K562 (cell line): ENCODE measurements around the gene CLIC1. TPM values are rescaled to one million over a fixed set of nuclear protein-coding genes. Genes with fewer than 3 reads are reported as not detected.

Experiments
- CCAR2 ChIP-seq: fragments of 200-400 bp; formaldehyde crosslinking; IDR thresholded peaks from 2 replicates; pipeline ENCODE4 v1.6.1; 2017; ENCODE audit warnings: mild to moderate bottlenecking, low read depth, low read length
- ELF1 ChIP-seq: fragments of 200-800 bp; sonication (Bioruptor generic); IDR thresholded peaks from 2 replicates; pipeline ENCODE4 v1.6.1; 2016; ENCODE audit warnings: missing genetic modification characterization, missing compliant biosample characterization
- ELK1 ChIP-seq: sonication (generic); formaldehyde crosslinking; IDR thresholded peaks from 2 replicates; pipeline ENCODE4 v1.8.1; 2022; ENCODE audit warnings: missing genetic modification reagents
- ERF ChIP-seq: fragments of 450-650 bp; formaldehyde crosslinking; IDR thresholded peaks from 2 replicates; pipeline ENCODE4 v1.4.0; 2020; ENCODE audit warnings: mild to moderate bottlenecking, mixed read lengths
- HCFC1 ChIP-seq: IDR thresholded peaks from 2 replicates; pipeline ENCODE4 v1.6.1; 2012; ENCODE audit warnings: low read depth, low read length, improper control_type of control experiment
- MLX ChIP-seq, 2 experiments: fragments of 450-650 bp in 1 of 2; sonication (generic) in 1 of 2; formaldehyde crosslinking; conservative IDR thresholded peaks; 2 replicates each; pipeline versions ENCODE4 v1.4.0 to v1.8.1; 2020 to 2022; ENCODE audit warnings: mild to moderate bottlenecking in 1 of 2, missing genetic modification reagents in 1 of 2
- MXD1 ChIP-seq: fragments of 250-450 bp; sonication (Bioruptor Pico); IDR thresholded peaks from 2 replicates; pipeline ENCODE4 v1.8.0; 2021; ENCODE audit warnings: borderline replicate concordance, mild to moderate bottlenecking, moderate library complexity; ENCODE audit not compliant: poor library complexity, severe bottlenecking
- PBX2 ChIP-seq, 2 experiments: IDR thresholded peaks in 1 of 2; conservative IDR thresholded peaks in 1 of 2; 2 replicates each; pipeline ENCODE4 v1.6.1; 2016; ENCODE audit warnings: low read depth in 2 of 2, mild to moderate bottlenecking in 1 of 2, missing compliant biosample characterization in 1 of 2, missing genetic modification characterization in 1 of 2, moderate library complexity in 1 of 2
- PHF8 ChIP-seq: fragments of 200-600 bp; sonication (generic); IDR thresholded peaks from 2 replicates; pipeline ENCODE4 v1.6.1; 2012; ENCODE audit warnings: mixed run types, mild to moderate bottlenecking, inconsistent platforms, low read length, moderate library complexity, borderline replicate concordance
- PTBP1 ChIP-seq: fragments of 200-400 bp; formaldehyde crosslinking; IDR thresholded peaks from 2 replicates; pipeline ENCODE4 v1.6.1; 2017; ENCODE audit warnings: low read depth, low read length
- RBBP5 ChIP-seq: fragments of 200-600 bp; sonication (generic); IDR thresholded peaks from 2 replicates; pipeline ENCODE4 v1.6.1; 2012; ENCODE audit warnings: borderline replicate concordance, mild to moderate bottlenecking, low read length, control low read depth, inconsistent platforms; ENCODE audit not compliant: insufficient read depth, poor library complexity, severe bottlenecking
- RFX5 ChIP-seq: IDR thresholded peaks from 2 replicates; pipeline ENCODE4 v1.6.1; 2011; ENCODE audit warnings: low read depth, mild to moderate bottlenecking, improper control_type of control experiment, low read length
- RHOXF2B ChIP-seq: fragments of 250-450 bp; sonication (Bioruptor Pico); conservative IDR thresholded peaks from 2 replicates; pipeline ENCODE4 v1.5.1; 2021
- SIN3B ChIP-seq: fragments of 450-650 bp; IDR thresholded peaks from 2 replicates; pipeline ENCODE4 v1.6.1; 2017; ENCODE audit warnings: low read depth, mild to moderate bottlenecking, moderate library complexity
- TARDBP ChIP-seq: fragments of 450-650 bp; IDR thresholded peaks from 2 replicates; pipeline ENCODE4 v1.6.1; 2016
- USF1 ChIP-seq: sonication (generic); formaldehyde crosslinking; IDR thresholded peaks from 2 replicates; pipeline ENCODE4 v1.9.0; 2022; ENCODE audit warnings: mild to moderate bottlenecking, missing genetic modification reagents
- ZBTB7A ChIP-seq: IDR thresholded peaks from 2 replicates; pipeline ENCODE4 v1.6.1; 2011; ENCODE audit warnings: low read depth, mild to moderate bottlenecking, low read length, moderate library complexity, borderline replicate concordance; ENCODE audit not compliant: control insufficient read depth
- ZNF239 ChIP-seq: fragments of 250-450 bp; sonication (Bioruptor Pico); IDR thresholded peaks from 2 replicates; pipeline ENCODE4 v1.4.0; 2020; ENCODE audit warnings: mild to moderate bottlenecking
- ZNF57 ChIP-seq: fragments of 450-650 bp; formaldehyde crosslinking; IDR thresholded peaks from 2 replicates; pipeline ENCODE4 v1.4.0; 2020; ENCODE audit warnings: mild to moderate bottlenecking, moderate library complexity
- ZNF589 ChIP-seq: fragments of 200-800 bp; sonication (Bioruptor generic); IDR thresholded peaks from 2 replicates; pipeline ENCODE4 v1.6.1; 2016; ENCODE audit warnings: low read depth, missing genetic modification characterization, missing compliant biosample characterization
- ZNF764 ChIP-seq: fragments of 250-450 bp; sonication (Bioruptor Pico); IDR thresholded peaks from 2 replicates; pipeline ENCODE4 v1.4.0; 2020; ENCODE audit warnings: low read depth, mild to moderate bottlenecking, moderate library complexity
- polyA plus RNA-seq, 8 experiments: library from polyadenylated mRNA; depleted of rRNA in 4 of 8; stranded (reverse) in 5 of 8; unstranded in 3 of 8; fragments of >200 nt; fragmentation: Nextera tagmentation in 2 of 8; fragmentation: Illumina TruSeq in 1 of 8; extraction: Ambion mirVana in 2 of 8; extraction: Trizol in 1 of 8; gene quantifications; 2 replicates each; pipeline versions ENCODE4 v1.2.1 to v1.2.3, GENCODE V29; 2011 to 2014; ENCODE audit warnings: inconsistent platforms in 1 of 8, missing spikeins in 1 of 8
- total RNA-seq, 7 experiments: library from RNA; depleted of rRNA in 6 of 7; stranded (reverse); fragments of >200 nt in 6 of 7; fragmentation: Illumina TruSeq in 2 of 7; extraction: Trizol in 2 of 7; gene quantifications; 2 replicates each; pipeline versions ENCODE4 v1.2.1 to v1.2.3, GENCODE V29; 2011 to 2021; ENCODE audit warnings: low replicate concordance in 1 of 7

CLIC1 gene
- total and polyA plus RNA-seq, 9 of the 15 experiments (the other 6 are each of a cell fraction or from before 2014, with no cell fraction given): 1,267 to 2,419 (median 1,808) TPM

- TF ChIP-seq HCFC1: peak; percentile 23; the same call in 1 of the 2 replicates
- TF ChIP-seq ELF1 (tag): no peak
- TF ChIP-seq TARDBP: no peak
- TF ChIP-seq PTBP1: no peak
- TF ChIP-seq ZNF589 (CRISPR knock-in tag): no peak
- no peak for TF ChIP-seq RFX5
- no peak for TF ChIP-seq SIN3B
- no peak for TF ChIP-seq ELK1 (CRISPR knock-in tag)
- TF ChIP-seq CCAR2: no peak
- no peak; the same call in 1 of the 2 replicates for TF ChIP-seq PBX2 (CRISPR knock-in tag; IDR thresholded peaks at IDR 0.05; ENCODE audit: low read depth)
- TF ChIP-seq PBX2 (tag; conservative IDR thresholded peaks at IDR 0.05; ENCODE audit: low read depth): peak; percentile 81; the same call in 1 of the 2 replicates
- TF ChIP-seq RHOXF2B (CRISPR knock-in tag): no peak
- peak; percentile 55; the same call in 1 of the 2 replicates for TF ChIP-seq ZBTB7A
- peak; percentile 64 for TF ChIP-seq RBBP5
- 0 out of 2 replicates have a peak, but pooled peaks have one; percentile 47 for TF ChIP-seq ZNF764 (CRISPR knock-in tag)
- TF ChIP-seq ERF: 0 out of 2 replicates have a peak, but pooled peaks have one; percentile 55
- TF ChIP-seq ZNF57 (CRISPR knock-in tag): peak; percentile 41; the same call in 1 of the 2 replicates
- TF ChIP-seq PHF8: peak; percentile 24; the same call in 1 of the 2 replicates
- TF ChIP-seq MLX (CRISPR knock-in tag; conservative IDR thresholded peaks at IDR 0.05): peak in 1 of 2 experiments; percentile 47; a peak in 2 of 4 replicates
- TF ChIP-seq MXD1 (CRISPR knock-in tag): no peak
- peak; percentile 2; the same call in 1 of the 2 replicates for TF ChIP-seq ZNF239 (CRISPR knock-in tag)
- no peak for TF ChIP-seq USF1
Observed at GRCh38 chr6:31727034-31727716, 9.2 kb downstream of the CLIC1 start (continued).
